NCI-H82 (cell line): ENCODE results near the gene LTC4S.
"Not testable (repeated sequence)": the region's sequence is repeated elsewhere in the genome, so short reads cannot be mapped to it uniquely, and the experiment has no call there.

Experiments used
- DNase-seq: peaks from one replicate; lab custom pipeline; 2025; lab: John Stamatoyannopoulos, UW

The LTC4S gene

GRCh38 chr5:179769796-179770195 is 24.0 kb upstream of the LTC4S start:
- no peak for DNase-seq

GRCh38 chr5:179771311-179771895 is 22.4 kb upstream of the LTC4S start:
- no peak for DNase-seq

- no peak for DNase-seq
These were observed 21.4 kb upstream of the LTC4S start for GRCh38 chr5:179772351-179772750.

- DNase-seq, result no peak
These were observed 20.1 kb upstream of the LTC4S start for GRCh38 chr5:179773686-179774040.

- DNase-seq, result no peak
These were observed 19.3 kb upstream of the LTC4S start for GRCh38 chr5:179774442-179774841.

- DNase-seq, result no peak
These were observed 17.3 kb upstream of the LTC4S start for GRCh38 chr5:179776411-179776938.

GRCh38 chr5:179777456-179777855 is 16.3 kb upstream of the LTC4S start:
- DNase-seq, result no peak

GRCh38 chr5:179777909-179778308 is 15.9 kb upstream of the LTC4S start:
- no peak for DNase-seq

GRCh38 chr5:179778591-179778990 is 15.2 kb upstream of the LTC4S start:
- no peak for DNase-seq

- DNase-seq, result no peak
These were observed 14.0 kb upstream of the LTC4S start for GRCh38 chr5:179779826-179780225.

- no peak for DNase-seq
These were observed 13.4 kb upstream of the LTC4S start for GRCh38 chr5:179780362-179780761.

GRCh38 chr5:179781846-179782245 is 11.9 kb upstream of the LTC4S start:
- DNase-seq, result no peak

- DNase-seq, result no peak
These were observed 10.7 kb upstream of the LTC4S start for GRCh38 chr5:179783128-179783527.

GRCh38 chr5:179786861-179787260 is 6.9 kb upstream of the LTC4S start:
- DNase-seq, result no peak

GRCh38 chr5:179788193-179788854 is 5.5 kb upstream of the LTC4S start:
- no peak for DNase-seq

- not testable (repeated sequence) for DNase-seq
These were observed 4.5 kb upstream of the LTC4S start for GRCh38 chr5:179789278-179789677.

GRCh38 chr5:179791881-179792611 is 1.7 kb upstream of the LTC4S start:
- DNase-seq, result no peak

- no peak for DNase-seq
These were observed 946 bp upstream of the LTC4S start for GRCh38 chr5:179792612-179793467.

- no peak for DNase-seq
These were observed 385 bp downstream of the LTC4S start for GRCh38 chr5:179794171-179794570.

- DNase-seq, result no peak
These were observed 789 bp downstream of the LTC4S start for GRCh38 chr5:179794575-179794974.

GRCh38 chr5:179795049-179795862 is 1.5 kb downstream of the LTC4S start:
- DNase-seq, result peak; percentile 60
